Stomach (tissue), 4 donors: ENCODE data around the gene SH3PXD2A.

ENCODE experiments used
- CTCF ChIP-seq, 7 experiments: fragments of 450-650 bp in 4 of 7; fragments of 200-600 bp in 3 of 7; sonication (generic) in 3 of 7; IDR thresholded peaks; one replicate each; pipeline ENCODE4 v1.5.1; 2016 to 2019; ENCODE audit warnings: antibody characterized with exemption in 7 of 7, control low read depth in 2 of 7, mild to moderate bottlenecking in 1 of 7
- POLR2A ChIP-seq, 4 donors: fragments of 450-650 bp; IDR thresholded peaks; one replicate each; pipeline ENCODE4 v1.6.1; 2016; ENCODE audit warnings: antibody characterized with exemption in 4 of 4, control low read depth in 2 of 4, mild to moderate bottlenecking in 1 of 4, moderate library complexity in 1 of 4
- POLR2AphosphoS5 ChIP-seq, 3 donors: sonication (generic); formaldehyde crosslinking; IDR thresholded peaks; one replicate each; pipeline ENCODE4 v1.6.1; 2016; ENCODE audit warnings: antibody characterized with exemption in 3 of 3

- TF ChIP-seq CTCF (IDR thresholded peaks at IDR 0.05) (no peak), POLR2A (IDR thresholded peaks at IDR 0.05) (no peak), POLR2AphosphoS5 (IDR thresholded peaks at IDR 0.05) (no peak)
Observed at GRCh38 chr10:103832806-103833205, 22.6 kb downstream of the SH3PXD2A start.
